NCI-H748 treated with DMSO at 0.1 percent for 48 hours (cell line): ENCODE data around the gene FEZ2.
"Not testable (repeated sequence)": the region's sequence is repeated elsewhere in the genome, so short reads cannot be mapped to it uniquely, and the experiment has no call there.

ENCODE experiments used
- DNase-seq: peaks from one replicate; lab custom pipeline; 2025; lab: John Stamatoyannopoulos, UW

FEZ2 gene

GRCh38 chr2:36597532-36598377, at the start of gene FEZ2:
Gene FEZ2 (minus strand): TSS chr2:36598168. CDS start chr2:36598142, 26 bp downstream.
- peak; percentile 65 for DNase-seq

- no peak for DNase-seq
These were observed 37.1 kb upstream of the FEZ2 start for GRCh38 chr2:36634981-36635597.

GRCh38 chr2:36633470-36634092, 35.6 kb upstream of the FEZ2 start:
- no peak for DNase-seq

GRCh38 chr2:36626756-36627155, 28.8 kb upstream of the FEZ2 start:
- DNase-seq: no peak

GRCh38 chr2:36626071-36626470, 28.1 kb upstream of the FEZ2 start:
- no peak for DNase-seq

GRCh38 chr2:36625304-36625703, 27.3 kb upstream of the FEZ2 start:
- no peak for DNase-seq

- no peak for DNase-seq
These were observed 22.4 kb upstream of the FEZ2 start for GRCh38 chr2:36620321-36620720.

GRCh38 chr2:36618381-36618780, 20.4 kb upstream of the FEZ2 start:
- DNase-seq: no peak

- DNase-seq: no peak
These were observed 19.0 kb upstream of the FEZ2 start for GRCh38 chr2:36616947-36617346.

- no peak for DNase-seq
These were observed 17.3 kb upstream of the FEZ2 start for GRCh38 chr2:36615222-36615621.

GRCh38 chr2:36613801-36614200, 15.8 kb upstream of the FEZ2 start:
- no peak for DNase-seq

- DNase-seq: no peak
These were observed 13.5 kb upstream of the FEZ2 start for GRCh38 chr2:36611316-36611990.

- DNase-seq: peak; percentile 29
These were observed 11.5 kb upstream of the FEZ2 start for GRCh38 chr2:36609507-36609906.

GRCh38 chr2:36607947-36608346, 10.0 kb upstream of the FEZ2 start:
- no peak for DNase-seq

- DNase-seq: no peak
These were observed 9.0 kb upstream of the FEZ2 start for GRCh38 chr2:36606925-36607324.

- DNase-seq: no peak
These were observed 7.3 kb upstream of the FEZ2 start for GRCh38 chr2:36605273-36605672.

- not testable (repeated sequence) for DNase-seq
These were observed 5.7 kb upstream of the FEZ2 start for GRCh38 chr2:36603629-36604028.

GRCh38 chr2:36597003-36597531, 901 bp downstream of the FEZ2 start:
- DNase-seq: no peak

- no peak for DNase-seq
These were observed 1.6 kb downstream of the FEZ2 start for GRCh38 chr2:36596397-36596796.

- no peak for DNase-seq
These were observed 3.1 kb downstream of the FEZ2 start for GRCh38 chr2:36594849-36595248.

- DNase-seq: no peak
These were observed 8.7 kb downstream of the FEZ2 start for GRCh38 chr2:36589230-36589630.

GRCh38 chr2:36587556-36587955, 10.4 kb downstream of the FEZ2 start:
- no peak for DNase-seq
